Endothelial cell of umbilical vein (primary cell): Measurements from ENCODE around the gene FRY. TPM values are rescaled to one million over a fixed set of nuclear protein-coding genes. Genes with fewer than 3 reads are reported as not detected.
"Not testable (repeated sequence)": the region's sequence is repeated elsewhere in the genome, so short reads cannot be mapped to it uniquely, and the experiment has no call there.

Experiments used
- BruUV-seq: library from RNA; stranded (reverse); fragments of 400-500 nt; replicated peaks from 2 replicates; lab custom pipeline; 2021; lab: Mats Ljungman, UMichigan
- CTCF ChIA-PET: fragments of 300-600, 350-600 bp; sonication (Branson Sonifier 250); formaldehyde crosslinking; loops from one replicate; lab custom pipeline; 2021; ENCODE audit warnings: antibody characterized with exemption, inconsistent platforms; lab: Charles Lee
- POLR2A ChIA-PET: fragments of 300-600, 350-600 bp; sonication (Branson Sonifier 250); formaldehyde crosslinking; loops from one replicate; lab custom pipeline; 2021; ENCODE audit warnings: antibody characterized with exemption, inconsistent platforms; lab: Charles Lee
- DNase-seq: peaks from one replicate; pipeline ENCODE4 v3.0.0-alpha.2; 2011; ENCODE audit warnings: low read depth, low spot score
- FAIRE-seq: peaks from 2 replicates; lab custom pipeline; 2011; peaks lifted over from hg19 to GRCh38; lab: Jason Lieb, UNC
- H2AFZ ChIP-seq: 2 replicates; pipeline ENCODE4 v1.6.0; 2012; ENCODE audit warnings: low read depth, low read length, control low read depth, inconsistent platforms
- H3K27ac ChIP-seq: 2 replicates; pipeline ENCODE4 v1.5.1; 2011; ENCODE audit warnings: low read depth, mild to moderate bottlenecking, control low read depth, low read length, moderate library complexity; ENCODE audit not compliant: insufficient read depth
- H3K27me3 ChIP-seq, 2 experiments: 2 replicates each; pipeline versions ENCODE4 v1.6.0 to v1.6.1; 2011; ENCODE audit warnings: low read length in 2 of 2, mixed read lengths in 1 of 2; ENCODE audit not compliant: control insufficient read depth in 2 of 2, insufficient read depth in 2 of 2
- H3K36me3 ChIP-seq, 2 experiments: 2 replicates in 1 of 2; 3 replicates in 1 of 2; pipeline ENCODE4 v1.5.1; 2011; ENCODE audit warnings: low read length in 2 of 2, mild to moderate bottlenecking in 1 of 2, moderate library complexity in 1 of 2; ENCODE audit not compliant: control insufficient read depth in 2 of 2, insufficient read depth in 2 of 2; ENCODE audit errors: extremely low read depth in 1 of 2
- H3K4me1 ChIP-seq: 3 replicates; pipeline ENCODE4 v1.5.1; 2011; ENCODE audit warnings: mild to moderate bottlenecking, low read length; ENCODE audit not compliant: control insufficient read depth, insufficient read depth; ENCODE audit errors: extremely low read depth
- H3K4me2 ChIP-seq: 2 replicates; pipeline ENCODE4 v1.6.1; 2011; ENCODE audit warnings: low read length, control low read depth, mixed read lengths; ENCODE audit not compliant: insufficient read depth
- H3K4me3 ChIP-seq, 3 experiments: fragments of 200-600 bp in 1 of 3; sonication (generic), shearing (Covaris generic) in 1 of 3; replicated peaks in 1 of 3; 2 replicates each; pipeline ENCODE4 v1.5.1; 2011 to 2016; ENCODE audit warnings: control low read depth in 3 of 3, low read length in 3 of 3, mild to moderate bottlenecking in 2 of 3, inconsistent platforms in 1 of 3, low read depth in 1 of 3, moderate library complexity in 1 of 3; ENCODE audit not compliant: insufficient read depth in 1 of 3
- H3K79me2 ChIP-seq: 2 replicates; pipeline ENCODE4 v1.6.0; 2012; ENCODE audit warnings: low read length, inconsistent platforms; ENCODE audit not compliant: control insufficient read depth, insufficient read depth
- H3K9ac ChIP-seq: replicated peaks from 2 replicates; pipeline ENCODE3; 2011; ENCODE audit warnings: low read length, control low read depth; ENCODE audit not compliant: insufficient read depth; ENCODE audit errors: extremely low read depth
- H3K9me1 ChIP-seq: replicated peaks from 3 replicates; pipeline ENCODE4 v1.6.0; 2011; ENCODE audit warnings: mild to moderate bottlenecking, low read length; ENCODE audit not compliant: control insufficient read depth, insufficient read depth; ENCODE audit errors: extremely low read depth
- H3K9me3 ChIP-seq: replicated peaks from 2 replicates; pipeline ENCODE4 v1.5.1; 2012; ENCODE audit warnings: low read length, inconsistent platforms; ENCODE audit not compliant: control insufficient read depth, insufficient read depth
- H4K20me1 ChIP-seq: replicated peaks from 2 replicates; pipeline ENCODE3; 2011; ENCODE audit warnings: mild to moderate bottlenecking, low read length; ENCODE audit not compliant: control insufficient read depth, insufficient read depth; ENCODE audit errors: extremely low read depth
- CTCF ChIP-seq, 2 donors: IDR thresholded peaks; 1 replicate in 1 of 2; 2 replicates in 1 of 2; pipeline ENCODE4 v1.5.1; 2011; ENCODE audit warnings: low read length in 2 of 2, mild to moderate bottlenecking in 2 of 2, moderate library complexity in 2 of 2, control low read depth in 1 of 2, inconsistent platforms in 1 of 2, low read depth in 1 of 2; ENCODE audit not compliant: insufficient read depth in 1 of 2; ENCODE audit errors: extremely low read depth in 1 of 2
- GATA2 ChIP-seq: IDR thresholded peaks from 2 replicates; pipeline ENCODE4 v1.7.0; 2011; ENCODE audit warnings: low read depth, mild to moderate bottlenecking, moderate library complexity, mixed read lengths, low read length; ENCODE audit not compliant: insufficient read length, insufficient read depth
- POLR2A ChIP-seq: IDR thresholded peaks from 2 replicates; pipeline ENCODE4 v1.6.1; 2012; ENCODE audit warnings: low read depth, mild to moderate bottlenecking, control low read depth, low read length
- POLR2AphosphoS5 ChIP-seq: IDR thresholded peaks from 2 replicates; pipeline ENCODE4 v1.6.1; 2012; ENCODE audit warnings: low read depth, mild to moderate bottlenecking, control low read depth, low read length, moderate library complexity; ENCODE audit not compliant: insufficient read depth
- dilution Hi-C: fragments of 300-500 bp; cut with MboI; formaldehyde crosslinking; loops from one replicate; pipeline ENCODE4 v1.15.0; 2019; ENCODE audit warnings: low sequenced_read_pairs; ENCODE audit not compliant: extremely low pct_ligation_motif_present
- intact Hi-C: fragments of 100-400 bp; cut with micrococcal nuclease; formaldehyde crosslinking; loops from one replicate; pipeline ENCODE4 v1.10.0; 2022
- polyA plus RNA-seq, 4 experiments: library from polyadenylated mRNA; depleted of rRNA in 3 of 4; stranded (reverse) in 3 of 4; unstranded in 1 of 4; fragments of >200 nt; gene quantifications; 2 replicates each; pipeline versions ENCODE4 v1.2.1 to v1.2.3, GENCODE V29; 2011 to 2012; ENCODE audit warnings: missing spikeins in 1 of 4
- total RNA-seq: library from RNA; stranded (reverse); gene quantifications from 2 replicates; pipeline ENCODE4 v1.2.3, GENCODE V29; 2021

The FRY gene
- total and polyA plus RNA-seq, 2 donors (not counting 3 experiments of a cell fraction or from before 2014, with no cell fraction given): 57.3 to 75.8 TPM

- Histone ChIP-seq H3K9ac (no peak overlapping the region), H3K4me2 (no peak overlapping the region), H4K20me1 (no peaks in the 10 kb centered on the region), H3K9me3 (no peaks in the 10 kb centered on the region), H3K27me3 (no peaks in the 10 kb centered on the region), H2AFZ (no peak overlapping the region), H3K36me3 (no peaks in the 10 kb centered on the region), H3K27ac (no peak overlapping the region), H3K79me2 (no peaks in the 10 kb centered on the region), H3K9me1 (no peaks in the 10 kb centered on the region), H3K4me3 (no peak overlapping the region), H3K4me1 (peaks cover 2% of the 10 kb centered on the region)
- no peak for TF ChIP-seq POLR2AphosphoS5
- no peak for TF ChIP-seq POLR2A
- TF ChIP-seq GATA2: no peak
- TF ChIP-seq CTCF (IDR thresholded peaks at IDR 0.05; ENCODE audit: extremely low read depth in 1 of 2, insufficient read depth in 1 of 2, low read depth in 1 of 2, low read length in 2 of 2): no peak
- dilution Hi-C loops: no loop called here
- no TSS peak for BruUV-seq
- DNase-seq (no peak), FAIRE-seq (no peak)
- CTCF ChIA-PET: no interaction called here
- intact Hi-C loops: no loop called here
- POLR2A ChIA-PET: no interaction called here
These were observed 24.7 kb downstream of the FRY start for GRCh38 chr13:32056316-32056715.

GRCh38 chr13:32057325-32057724 is 25.8 kb downstream of the FRY start:
- H2AFZ ChIP-seq, H3K36me3 ChIP-seq, H3K79me2 ChIP-seq, BruUV-seq, CTCF ChIA-PET, H3K9me3 ChIP-seq, intact Hi-C loops, H3K4me2 ChIP-seq, H3K27me3 ChIP-seq, FAIRE-seq, H3K4me3 ChIP-seq, H3K4me1 ChIP-seq, dilution Hi-C loops, H3K27ac ChIP-seq, H4K20me1 ChIP-seq, POLR2A ChIA-PET, H3K9me1 ChIP-seq, H3K9ac ChIP-seq, DNase-seq: not testable (repeated sequence)
